MV-4-11 (cell line): ENCODE data around the gene CALML3.
A peak's percentile ranks its signal among the peaks of the same experiment; 100 is the strongest.
"Not testable (repeated sequence)": the region's sequence is repeated elsewhere in the genome, so short reads cannot be mapped to it uniquely, and the experiment has no call there.

Experiments used
- DNase-seq: peaks from one replicate; lab custom pipeline; 2025; lab: John Stamatoyannopoulos, UW

The CALML3 gene

GRCh38 chr10:5524641-5525560, at the start of gene CALML3:
TSS of gene CALML3 (plus strand) at chr10:5524961. CDS start at chr10:5525086, 125 bp downstream.
- DNase-seq, result no peak

GRCh38 chr10:5475088-5475487, 49.7 kb upstream of the CALML3 start:
- not testable (repeated sequence) for DNase-seq

- not testable (repeated sequence) for DNase-seq
Measured at GRCh38 chr10:5475974-5476807, 48.6 kb upstream of the CALML3 start.

GRCh38 chr10:5476918-5477525, 47.7 kb upstream of the CALML3 start:
- DNase-seq, result no peak

GRCh38 chr10:5477948-5478693, 46.6 kb upstream of the CALML3 start:
- no peak for DNase-seq

GRCh38 chr10:5478694-5479305, 46.0 kb upstream of the CALML3 start:
- no peak for DNase-seq

GRCh38 chr10:5479481-5480161, 45.1 kb upstream of the CALML3 start:
- no peak for DNase-seq

- DNase-seq, result no peak
Measured at GRCh38 chr10:5480162-5480941, 44.4 kb upstream of the CALML3 start.

GRCh38 chr10:5481121-5481520, 43.6 kb upstream of the CALML3 start:
- DNase-seq, result no peak

GRCh38 chr10:5482016-5482415, 42.7 kb upstream of the CALML3 start:
- DNase-seq, result no peak

GRCh38 chr10:5484205-5484604, 40.6 kb upstream of the CALML3 start:
- no peak for DNase-seq

- no peak for DNase-seq
Measured at GRCh38 chr10:5485290-5485689, 39.5 kb upstream of the CALML3 start.

- DNase-seq, result no peak
Measured at GRCh38 chr10:5485948-5486852, 38.6 kb upstream of the CALML3 start.

- DNase-seq, result no peak
Measured at GRCh38 chr10:5486853-5487235, 37.9 kb upstream of the CALML3 start.

- DNase-seq, result no peak
Measured at GRCh38 chr10:5488272-5489161, 36.2 kb upstream of the CALML3 start.

- DNase-seq, result no peak
Measured at GRCh38 chr10:5490032-5490431, 34.7 kb upstream of the CALML3 start.

GRCh38 chr10:5490698-5491464, 33.9 kb upstream of the CALML3 start:
- peak; percentile 34 for DNase-seq
